Mesenchymal stem cell (in vitro differentiated cells and primary cell): ENCODE data around the gene CDK5RAP2.

Experiments
- DNase-seq: peaks from one replicate; pipeline ENCODE4 v3.0.0-alpha.2; 2013
- H2AFZ ChIP-seq: one replicate; pipeline ENCODE4 v1.6.1; 2013; ENCODE audit warnings: low read depth, mild to moderate bottlenecking, control low read depth, inconsistent platforms, low read length, moderate library complexity
- H2AK5ac ChIP-seq: 2 replicates; pipeline ENCODE4 v1.6.1; 2013; ENCODE audit warnings: low read length, moderate library complexity, mild to moderate bottlenecking, inconsistent platforms; ENCODE audit not compliant: severe bottlenecking
- H2BK120ac ChIP-seq: one replicate; pipeline ENCODE4 v1.6.1; 2013; ENCODE audit warnings: low read depth, mild to moderate bottlenecking, inconsistent platforms, low read length, moderate library complexity
- H2BK12ac ChIP-seq, 2 experiments: one replicate each; pipeline ENCODE4 v1.6.1; 2013; ENCODE audit warnings: inconsistent platforms in 2 of 2, low read length in 2 of 2, mild to moderate bottlenecking in 2 of 2, moderate library complexity in 2 of 2, control low read depth in 1 of 2
- H2BK15ac ChIP-seq: one replicate; pipeline ENCODE4 v1.6.1; 2013; ENCODE audit warnings: mild to moderate bottlenecking, low read depth, inconsistent platforms; ENCODE audit not compliant: poor library complexity, severe bottlenecking
- H2BK5ac ChIP-seq: 2 replicates; pipeline ENCODE4 v1.6.1; 2013; ENCODE audit warnings: low read depth, mild to moderate bottlenecking, low read length, control low read depth, inconsistent platforms; ENCODE audit not compliant: poor library complexity, severe bottlenecking
- H3K14ac ChIP-seq, 2 experiments: one replicate each; pipeline ENCODE4 v1.6.1; 2013; ENCODE audit warnings: inconsistent platforms in 2 of 2, low read length in 2 of 2, control low read depth in 1 of 2, mild to moderate bottlenecking in 1 of 2, moderate library complexity in 1 of 2
- H3K18ac ChIP-seq, 2 experiments: one replicate each; pipeline ENCODE4 v1.6.1; 2013; ENCODE audit warnings: inconsistent platforms in 2 of 2, low read length in 2 of 2, control low read depth in 1 of 2, low read depth in 1 of 2, mild to moderate bottlenecking in 1 of 2
- H3K23ac ChIP-seq, 2 experiments: one replicate each; pipeline ENCODE4 v1.6.1; 2013; ENCODE audit warnings: inconsistent platforms in 2 of 2, low read length in 2 of 2, mild to moderate bottlenecking in 2 of 2, moderate library complexity in 2 of 2, control low read depth in 1 of 2
- H3K27ac ChIP-seq: 2 replicates; pipeline ENCODE4 v1.5.1; 2013; ENCODE audit warnings: mild to moderate bottlenecking, moderate library complexity, low read length, control low read depth, inconsistent platforms; ENCODE audit not compliant: poor library complexity, severe bottlenecking
- H3K27me3 ChIP-seq, 2 experiments: 2 replicates each; pipeline versions ENCODE4 v1.6.1 to v1.7.0; 2013; ENCODE audit warnings: low read length in 2 of 2, mild to moderate bottlenecking in 2 of 2, moderate library complexity in 2 of 2, control low read depth in 1 of 2, inconsistent platforms in 1 of 2; ENCODE audit not compliant: control insufficient read depth in 1 of 2, insufficient read depth in 1 of 2
- H3K36me3 ChIP-seq, 2 experiments: 2 replicates each; pipeline versions ENCODE4 v1.6.1 to v1.7.0; 2013; ENCODE audit warnings: low read length in 2 of 2, control low read depth in 1 of 2, inconsistent platforms in 1 of 2, low read depth in 1 of 2, mild to moderate bottlenecking in 1 of 2; ENCODE audit not compliant: insufficient read depth in 2 of 2, control insufficient read depth in 1 of 2
- H3K4ac ChIP-seq, 2 experiments: one replicate each; pipeline ENCODE4 v1.6.1; 2013; ENCODE audit warnings: inconsistent platforms in 2 of 2, low read length in 2 of 2, mild to moderate bottlenecking in 2 of 2, moderate library complexity in 2 of 2, control low read depth in 1 of 2, low read depth in 1 of 2
- H3K4me1 ChIP-seq: 2 replicates; pipeline ENCODE4 v1.6.1; 2013; ENCODE audit warnings: low read depth, low read length, control low read depth; ENCODE audit not compliant: control insufficient read depth, insufficient read depth
- H3K4me2 ChIP-seq: 2 replicates; pipeline ENCODE4 v1.6.1; 2013; ENCODE audit warnings: low read length, mild to moderate bottlenecking, inconsistent platforms; ENCODE audit not compliant: poor library complexity, severe bottlenecking
- H3K4me3 ChIP-seq, 2 experiments: 2 replicates each; pipeline versions ENCODE4 v1.5.1 to v1.7.0; 2013; ENCODE audit warnings: low read length in 2 of 2, mild to moderate bottlenecking in 2 of 2, control low read depth in 1 of 2, low read depth in 1 of 2; ENCODE audit not compliant: insufficient read depth in 1 of 2
- H3K79me1 ChIP-seq: replicated peaks from 2 replicates; pipeline ENCODE4 v1.6.1; 2013; ENCODE audit warnings: mild to moderate bottlenecking, control low read depth, low read length, inconsistent platforms; ENCODE audit not compliant: poor library complexity, severe bottlenecking
- H3K9ac ChIP-seq: 2 replicates; pipeline ENCODE4 v1.7.0; 2013; ENCODE audit warnings: mild to moderate bottlenecking, low read length, moderate library complexity
- H3K9me3 ChIP-seq: 2 replicates; pipeline ENCODE4 v1.7.0; 2013; ENCODE audit warnings: mild to moderate bottlenecking, low read length; ENCODE audit not compliant: control insufficient read depth
- H4K8ac ChIP-seq: one replicate; pipeline ENCODE4 v1.6.1; 2013; ENCODE audit warnings: inconsistent platforms, mild to moderate bottlenecking, low read length, moderate library complexity
- H4K91ac ChIP-seq: one replicate; pipeline ENCODE4 v1.6.1; 2013; ENCODE audit warnings: mild to moderate bottlenecking, low read length, inconsistent platforms
- WGBS: methylation state at CpG from one replicate; pipeline ENCODE4 v1.1.7; 2013; ENCODE audit warnings: mixed read lengths; 5-methylcytosine and 5-hydroxymethylcytosine counted together

The CDK5RAP2 gene

DNA sequence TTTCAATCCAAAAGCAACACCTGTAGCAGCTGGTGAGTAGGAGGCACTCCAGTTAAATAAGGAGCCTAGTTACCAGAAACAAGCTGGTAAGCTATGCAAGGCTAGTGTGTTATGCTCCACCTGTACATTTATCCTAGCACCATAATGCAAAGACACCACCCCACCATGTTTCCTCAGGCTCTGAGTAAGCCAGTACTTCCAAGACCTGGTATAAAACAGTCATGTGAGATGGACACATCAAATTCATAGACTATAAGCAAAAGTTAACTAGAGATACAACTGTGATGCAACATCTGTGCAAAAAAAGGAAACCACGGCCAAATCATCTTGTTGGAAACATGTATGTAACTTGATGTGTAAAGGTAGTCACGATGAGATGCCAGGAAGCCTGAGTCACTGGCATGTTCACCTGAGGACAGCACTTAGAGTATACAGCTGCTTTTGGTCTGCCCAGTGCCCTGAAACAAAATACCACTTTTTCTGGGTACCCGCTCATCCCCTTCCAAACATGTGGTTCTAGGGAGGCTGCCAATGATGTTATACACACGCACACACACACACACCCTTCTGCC, 66.1 kb downstream of the CDK5RAP2 start:
- Histone ChIP-seq H3K9ac (no peak overlapping the region), H3K27me3 (no peaks in the 10 kb centered on the region), H3K79me1 (peaks cover 19% of the 10 kb centered on the region), H2BK5ac (no peak overlapping the region), H3K23ac (no peak overlapping the region), H2BK12ac (no peak overlapping the region), H3K14ac (no peak overlapping the region), H4K91ac (no peak overlapping the region), H2AFZ (no peak overlapping the region), H3K9me3 (peaks cover 7% of the 10 kb centered on the region), H3K4ac (no peak overlapping the region), H2AK5ac (no peak overlapping the region), H2BK15ac (no peak overlapping the region), H2BK120ac (no peak overlapping the region), H3K4me1 (no peaks in the 10 kb centered on the region), H4K8ac (no peak overlapping the region), H3K36me3 (peaks cover 15 to 57% of the 10 kb centered on the region in 2 experiments), H3K27ac (no peak overlapping the region), H3K18ac (no peak overlapping the region), H3K4me2 (no peak overlapping the region), H3K4me3 (no peak overlapping the region)
- DNase-seq: no peak
- 99% methylated on average over 4 of the region's 4 CpGs for WGBS

DNA sequence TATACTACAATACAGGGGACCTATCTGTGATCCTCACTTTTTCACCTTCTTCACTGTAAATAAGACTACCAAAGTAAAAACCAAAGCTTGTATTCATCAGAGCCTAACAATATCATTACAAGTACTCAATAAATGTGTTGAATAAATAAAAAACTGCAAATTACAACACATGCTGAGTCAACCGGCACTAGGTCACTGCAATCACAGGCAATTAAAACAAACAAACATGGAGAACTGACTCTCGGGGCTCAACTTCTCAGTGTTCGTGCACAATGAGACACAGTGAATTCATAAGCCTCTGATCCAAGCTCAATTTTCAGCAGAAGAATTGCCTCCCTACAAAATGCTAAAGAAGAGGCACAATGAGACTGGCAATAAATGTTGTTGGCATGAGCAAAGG, 69.2 kb downstream of the CDK5RAP2 start:
- Histone ChIP-seq H2BK5ac (no peak overlapping the region), H3K79me1 (peaks cover 18% of the 10 kb centered on the region), H3K4ac (no peak overlapping the region), H2BK12ac (no peak overlapping the region), H3K27ac (no peak overlapping the region), H2AK5ac (no peak overlapping the region), H3K9ac (no peak overlapping the region), H3K27me3 (no peaks in the 10 kb centered on the region), H3K9me3 (peaks cover 7% of the 10 kb centered on the region), H2AFZ (no peak overlapping the region), H4K8ac (no peak overlapping the region), H3K4me1 (no peaks in the 10 kb centered on the region), H3K36me3 (peaks cover 13 to 37% of the 10 kb centered on the region in 2 experiments), H4K91ac (no peak overlapping the region), H3K18ac (no peak overlapping the region), H3K23ac (no peak overlapping the region), H3K14ac (no peak overlapping the region), H2BK15ac (no peak overlapping the region), H2BK120ac (no peak overlapping the region), H3K4me2 (no peak overlapping the region), H3K4me3 (no peak overlapping the region)
- DNase-seq: peak; percentile 10
- 86% methylated on average over 3 of the region's 3 CpGs for WGBS

DNA sequence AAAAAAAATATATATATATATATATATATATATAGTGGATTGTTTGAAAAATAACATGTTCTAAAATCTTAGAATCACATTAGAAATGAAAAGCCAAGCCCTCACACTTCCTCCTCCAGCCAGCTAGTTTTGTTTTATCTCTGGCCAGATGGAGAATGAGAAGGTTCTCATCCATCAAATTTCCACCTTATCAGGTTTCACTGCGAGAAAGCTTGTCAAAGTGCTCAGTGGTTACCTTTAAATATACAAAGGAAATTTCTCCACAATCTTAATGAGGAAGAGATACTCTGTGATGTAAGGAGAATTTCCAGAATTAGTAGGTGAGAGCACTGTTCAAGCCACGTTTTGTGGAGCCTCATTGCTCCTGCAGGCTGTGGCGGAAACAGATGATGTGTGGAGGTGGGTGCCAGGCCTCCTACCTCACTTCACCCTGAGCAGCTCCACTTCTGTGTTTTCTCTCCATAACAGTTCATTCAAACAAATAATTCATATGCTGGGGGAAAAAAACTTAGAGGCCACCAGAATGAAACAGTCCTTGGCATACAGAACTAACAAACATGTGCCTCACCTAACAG, 71.9 kb downstream of the CDK5RAP2 start:
- H3K9ac ChIP-seq: no peak overlapping the region
- H2BK15ac ChIP-seq: no peak overlapping the region
- no peak overlapping the region for H3K27ac ChIP-seq
- no peaks in the 10 kb centered on the region for H3K4me1 ChIP-seq
- H2AK5ac ChIP-seq: no peak overlapping the region
- H3K4ac ChIP-seq: no peak overlapping the region
- H3K23ac ChIP-seq: no peak overlapping the region
- H4K8ac ChIP-seq: no peak overlapping the region
- 88% methylated on average over 2 of the region's 3 CpGs for WGBS
- no peak overlapping the region for H3K4me3 ChIP-seq
- H2BK120ac ChIP-seq: no peak overlapping the region
- H3K18ac ChIP-seq: no peak overlapping the region
- no peak overlapping the region for H3K14ac ChIP-seq
- H3K27me3 ChIP-seq: no peaks in the 10 kb centered on the region
- no peak overlapping the region for H3K4me2 ChIP-seq
- H3K79me1 ChIP-seq: peaks cover 30% of the 10 kb centered on the region
- peaks cover 7% of the 10 kb centered on the region for H3K9me3 ChIP-seq
- H2BK12ac ChIP-seq: no peak overlapping the region
- no peak overlapping the region for H2AFZ ChIP-seq
- no peak overlapping the region for H4K91ac ChIP-seq
- DNase-seq: no peak
- peaks cover 15 to 28% of the 10 kb centered on the region in 2 experiments for H3K36me3 ChIP-seq
- H2BK5ac ChIP-seq: no peak overlapping the region

DNA sequence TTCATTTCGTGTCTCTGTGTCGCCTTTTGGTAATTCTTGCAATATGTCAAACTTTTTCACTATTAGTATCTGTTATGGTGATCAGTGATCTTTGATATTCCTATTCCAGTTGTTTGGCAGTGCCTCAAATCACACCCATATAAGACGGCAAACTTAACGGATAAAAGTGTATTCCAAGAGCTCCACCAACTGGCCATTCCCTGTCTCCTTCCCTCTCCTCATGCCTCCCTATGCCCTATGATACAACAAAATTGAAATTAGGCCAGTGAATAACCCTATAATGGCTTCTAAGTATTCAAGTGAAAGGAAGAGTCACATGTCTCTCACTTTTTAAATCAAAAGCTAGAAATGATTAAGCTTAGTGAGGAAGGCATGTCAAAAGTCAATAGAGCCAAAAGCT, 74.8 kb downstream of the CDK5RAP2 start:
- H2BK5ac ChIP-seq: no peak overlapping the region
- no peak for DNase-seq

More for the DNA sequence above, 74.8 kb downstream of the CDK5RAP2 start:
- H4K8ac ChIP-seq: no peak overlapping the region
- peaks cover 14 to 20% of the 10 kb centered on the region in 2 experiments for H3K36me3 ChIP-seq
- no peak overlapping the region for H3K18ac ChIP-seq
- no peak overlapping the region for H2BK12ac ChIP-seq
- no peak overlapping the region for H3K27ac ChIP-seq
- H2AK5ac ChIP-seq: no peak overlapping the region
- 91% methylated on average over 2 of the region's 4 CpGs for WGBS
- no peak overlapping the region for H3K14ac ChIP-seq
- no peaks in the 10 kb centered on the region for H3K9me3 ChIP-seq
- peaks cover 35% of the 10 kb centered on the region for H3K79me1 ChIP-seq
- H3K4me2 ChIP-seq: no peak overlapping the region
- no peak overlapping the region for H4K91ac ChIP-seq
- H3K27me3 ChIP-seq: no peaks in the 10 kb centered on the region
- no peak overlapping the region for H3K4me3 ChIP-seq
- no peak overlapping the region for H3K9ac ChIP-seq
- H2AFZ ChIP-seq: no peak overlapping the region
- no peak overlapping the region for H2BK15ac ChIP-seq
- no peak overlapping the region for H2BK120ac ChIP-seq
- no peaks in the 10 kb centered on the region for H3K4me1 ChIP-seq
- H3K23ac ChIP-seq: no peak overlapping the region
- H3K4ac ChIP-seq: no peak overlapping the region
